Lung (tissue), 12 donors: ENCODE data around the gene MCTP1. TPM values are rescaled to one million over a fixed set of nuclear protein-coding genes. Genes with fewer than 3 reads are reported as not detected.

ENCODE experiments used
- ATAC-seq: fragments of 200-7000 bp; cut with Tn5 transposase; one replicate; pipeline ENCODE4 v1.9.1; 2020; ENCODE audit warnings: moderate number of reproducible peaks; ENCODE audit not compliant: insufficient read depth, low FRiP score
- DNase-seq, 3 donors: peaks; one replicate each; pipeline ENCODE4 v3.0.0-alpha.2; 2013 to 2017
- H3K27ac ChIP-seq, 2 donors: one replicate each; pipeline ENCODE4 v1.5.1; 2013; ENCODE audit warnings: mild to moderate bottlenecking in 2 of 2, moderate library complexity in 2 of 2, control low read depth in 1 of 2, inconsistent platforms in 1 of 2, low read depth in 1 of 2, low read length in 1 of 2
- H3K27me3 ChIP-seq, 3 donors: one replicate each; pipeline ENCODE4 v1.5.1; 2013; ENCODE audit warnings: low read length in 2 of 3; ENCODE audit not compliant: control insufficient read depth in 3 of 3, insufficient read depth in 3 of 3
- H3K36me3 ChIP-seq, 4 donors: one replicate each; pipeline ENCODE4 v1.5.1; 2013; ENCODE audit warnings: low read length in 4 of 4, mild to moderate bottlenecking in 1 of 4, moderate library complexity in 1 of 4; ENCODE audit not compliant: control insufficient read depth in 4 of 4, insufficient read depth in 4 of 4
- H3K4me1 ChIP-seq, 5 donors: one replicate each; pipeline ENCODE4 v1.5.1; 2013; ENCODE audit warnings: low read length in 5 of 5, mild to moderate bottlenecking in 2 of 5, moderate library complexity in 1 of 5; ENCODE audit not compliant: control insufficient read depth in 5 of 5, insufficient read depth in 5 of 5
- H3K4me3 ChIP-seq: one replicate; pipeline ENCODE4 v1.5.1; 2013; ENCODE audit warnings: mild to moderate bottlenecking, control low read depth, moderate library complexity
- H3K9ac ChIP-seq, 2 donors: one replicate each; pipeline ENCODE4 v1.5.1; 2013; ENCODE audit warnings: low read length in 2 of 2, control low read depth in 1 of 2; ENCODE audit not compliant: insufficient read depth in 1 of 2
- H3K9me3 ChIP-seq, 4 donors: one replicate each; pipeline ENCODE4 v1.5.1; 2013; ENCODE audit warnings: low read length in 3 of 4, mild to moderate bottlenecking in 1 of 4, moderate library complexity in 1 of 4; ENCODE audit not compliant: control insufficient read depth in 4 of 4, insufficient read depth in 3 of 4
- CTCF ChIP-seq: IDR thresholded peaks from 2 replicates; pipeline ENCODE4 v1.5.1; 2012; ENCODE audit warnings: mild to moderate bottlenecking; ENCODE audit errors: control extremely low read depth, extremely low read depth
- WGBS, 2 donors: extraction: QIAGEN DNeasy Blood & Tissue Kit; methylation state at CpG; one replicate each; pipeline ENCODE4 v1.1.7; 2013; 5-methylcytosine and 5-hydroxymethylcytosine counted together
- polyA plus RNA-seq, 2 donors: library from polyadenylated mRNA; stranded (reverse); fragments of 200-250 nt; gene quantifications; one replicate each; pipeline ENCODE4 v1.2.1, GENCODE V29; 2013
- total RNA-seq, 2 donors: library from RNA; depleted of rRNA in 1 of 2; stranded (reverse); fragments of >200 nt in 1 of 2; gene quantifications; one replicate each; pipeline ENCODE4 v1.2.1, GENCODE V29; 2014 to 2021
- donor health status: control.
- donor health status: control.
- donor health status: Bipolar disorder and iron deficiency.
- donor health status: healthy.
- donor health status: DM: yes; HTN: yes; CAD: no.

The MCTP1 gene
- total and polyA plus RNA-seq, 4 donors, result 5.8 to 34.8 (median 27.4) TPM

- no peak for TF ChIP-seq CTCF
Observed at GRCh38 chr5:95102687-95103086, 182.2 kb downstream of the MCTP1 start.

GRCh38 chr5:95102080-95102479 is 182.8 kb downstream of the MCTP1 start:
- Histone ChIP-seq H3K9ac (no peak overlapping the region), H3K4me3 (no peak overlapping the region), H3K27ac (no peak overlapping the region), H3K4me1 (no peaks in the 10 kb centered on the region), H3K9me3 (peaks cover 0 to 2% (median 0%) of the 10 kb centered on the region in 4 donors), H3K27me3 (no peaks in the 10 kb centered on the region), H3K36me3 (no peaks in the 10 kb centered on the region)
- TF ChIP-seq CTCF, result no peak
- ATAC-seq (peak; percentile 41), DNase-seq (peak in 2 of 3 donors; percentile 39 to 42)
- 64 to 90% methylated on average over 1 of the region's 1 CpG for WGBS, 2 donors

More at GRCh38 chr5:95102687-95103086, 182.2 kb downstream of the MCTP1 start:
- Histone ChIP-seq H3K9me3 (peaks cover 0 to 2% (median 0%) of the 10 kb centered on the region in 4 donors), H3K4me3 (no peak overlapping the region), H3K9ac (no peak overlapping the region), H3K27me3 (no peaks in the 10 kb centered on the region), H3K27ac (no peak overlapping the region), H3K4me1 (no peaks in the 10 kb centered on the region), H3K36me3 (no peaks in the 10 kb centered on the region)
- WGBS, 2 donors, result 69 to 87% methylated on average over 1 of the region's 1 CpG
- no peak for DNase-seq
- ATAC-seq, result no peak

GRCh38 chr5:95100551-95100950 is 184.3 kb downstream of the MCTP1 start:
- WGBS, 2 donors, result 65 to 92% methylated on average over 1 of the region's 1 CpG
- Histone ChIP-seq H3K4me3 (no peak overlapping the region), H3K9ac (no peak overlapping the region), H3K4me1 (no peaks in the 10 kb centered on the region), H3K27ac (no peak overlapping the region), H3K27me3 (no peaks in the 10 kb centered on the region), H3K9me3 (peaks cover 0 to 2% (median 0%) of the 10 kb centered on the region in 4 donors), H3K36me3 (no peaks in the 10 kb centered on the region)
- ATAC-seq (no peak), DNase-seq (no peak)
- no peak for TF ChIP-seq CTCF

- 62 to 80% methylated on average over 2 of the region's 2 CpGs for WGBS, 2 donors
- Histone ChIP-seq H3K27ac (no peak overlapping the region), H3K36me3 (no peaks in the 10 kb centered on the region), H3K9me3 (peaks cover 0 to 2% (median 0%) of the 10 kb centered on the region in 4 donors), H3K4me3 (no peak overlapping the region), H3K27me3 (no peaks in the 10 kb centered on the region), H3K9ac (no peak overlapping the region), H3K4me1 (no peaks in the 10 kb centered on the region)
- TF ChIP-seq CTCF, result no peak
- DNase-seq (no peak), ATAC-seq (no peak)
Observed at GRCh38 chr5:95098012-95098411, 186.9 kb downstream of the MCTP1 start.
